H9 (cell line): ENCODE measurements around the gene FGF22. TPM values are rescaled to one million over a fixed set of nuclear protein-coding genes. Genes with fewer than 3 reads are reported as not detected.

Experiments used
- DNase-seq: peaks from one replicate; pipeline ENCODE4 v3.0.0-alpha.2; 2017
- H2AFZ ChIP-seq: one replicate; pipeline ENCODE4 v1.6.1; 2013; ENCODE audit warnings: mild to moderate bottlenecking, low read length, control low read depth, moderate library complexity
- H2AK5ac ChIP-seq: 2 replicates; pipeline ENCODE4 v1.6.1; 2013; ENCODE audit warnings: low read length, control low read depth, mixed read lengths; ENCODE audit not compliant: insufficient read length
- H2BK120ac ChIP-seq: one replicate; pipeline ENCODE4 v1.6.1; 2013; ENCODE audit warnings: low read depth, mild to moderate bottlenecking, low read length, control low read depth, inconsistent platforms; ENCODE audit not compliant: poor library complexity, severe bottlenecking
- H2BK12ac ChIP-seq: 2 replicates; pipeline ENCODE4 v1.6.1; 2013; ENCODE audit warnings: low read length, control low read depth, mixed read lengths, low read depth; ENCODE audit not compliant: insufficient read length
- H2BK15ac ChIP-seq: 2 replicates; pipeline ENCODE4 v1.6.1; 2013; ENCODE audit warnings: low read depth, low read length, control low read depth
- H2BK20ac ChIP-seq: one replicate; pipeline ENCODE4 v1.6.1; 2013; ENCODE audit warnings: low read depth, mild to moderate bottlenecking, low read length, control low read depth, inconsistent platforms; ENCODE audit not compliant: poor library complexity, severe bottlenecking
- H2BK5ac ChIP-seq: 2 replicates; pipeline ENCODE4 v1.6.1; 2013; ENCODE audit warnings: low read length, control low read depth, mixed read lengths; ENCODE audit not compliant: insufficient read length
- H3K14ac ChIP-seq: 2 replicates; pipeline ENCODE4 v1.6.1; 2013; ENCODE audit warnings: low read length, control low read depth; ENCODE audit not compliant: insufficient read depth
- H3K18ac ChIP-seq: 2 replicates; pipeline ENCODE4 v1.6.1; 2013; ENCODE audit warnings: low read depth, mild to moderate bottlenecking, mixed read lengths, low read length, control low read depth; ENCODE audit not compliant: insufficient read length
- H3K23ac ChIP-seq: 2 replicates; pipeline ENCODE4 v1.6.1; 2013; ENCODE audit warnings: low read length, control low read depth, mixed read lengths, low read depth; ENCODE audit not compliant: insufficient read length
- H3K23me2 ChIP-seq: 2 replicates; pipeline ENCODE4 v1.6.1; 2013; ENCODE audit warnings: low read depth, mild to moderate bottlenecking, mixed read lengths, low read length, control low read depth; ENCODE audit not compliant: insufficient read length, poor library complexity, severe bottlenecking
- H3K27ac ChIP-seq: 2 replicates; pipeline ENCODE4 v1.5.1; 2013; ENCODE audit warnings: low read length, control low read depth, mixed read lengths, low read depth; ENCODE audit not compliant: insufficient read length
- H3K27me3 ChIP-seq: 2 replicates; pipeline ENCODE4 v1.6.1; 2013; ENCODE audit warnings: low read length, control low read depth, inconsistent platforms; ENCODE audit not compliant: insufficient read depth
- H3K4ac ChIP-seq: 2 replicates; pipeline ENCODE4 v1.6.1; 2013; ENCODE audit warnings: low read depth, mild to moderate bottlenecking, control low read depth, inconsistent platforms, low read length, moderate library complexity
- H3K4me1 ChIP-seq: 2 replicates; pipeline ENCODE4 v1.6.1; 2013; ENCODE audit warnings: low read length, control low read depth, inconsistent platforms; ENCODE audit not compliant: insufficient read depth
- H3K4me2 ChIP-seq: 2 replicates; pipeline ENCODE4 v1.6.1; 2013; ENCODE audit warnings: low read length, control low read depth, mixed read lengths; ENCODE audit not compliant: insufficient read length, insufficient read depth
- H3K56ac ChIP-seq: 2 replicates; pipeline ENCODE4 v1.6.1; 2013; ENCODE audit warnings: low read depth, mild to moderate bottlenecking, mixed read lengths, low read length, control low read depth; ENCODE audit not compliant: insufficient read length
- H3K79me1 ChIP-seq: 2 replicates; pipeline ENCODE4 v1.6.1; 2013; ENCODE audit warnings: low read depth, mild to moderate bottlenecking, moderate library complexity, low read length, control low read depth, inconsistent platforms; ENCODE audit not compliant: insufficient read depth, poor library complexity, severe bottlenecking
- H3K79me2 ChIP-seq: 2 replicates; pipeline ENCODE4 v1.6.1; 2013; ENCODE audit warnings: low read length, control low read depth, inconsistent platforms; ENCODE audit not compliant: insufficient read depth
- H3K9ac ChIP-seq: 2 replicates; pipeline ENCODE4 v1.6.1; 2013; ENCODE audit warnings: low read length, control low read depth, mixed read lengths; ENCODE audit not compliant: insufficient read length; ENCODE audit errors: extremely low read depth
- H3K9me3 ChIP-seq: one replicate; pipeline ENCODE4 v1.6.1; 2013; ENCODE audit warnings: low read depth, low read length, inconsistent platforms; ENCODE audit not compliant: control insufficient read depth
- H3T11ph ChIP-seq: one replicate; pipeline ENCODE4 v1.6.1; 2013; ENCODE audit warnings: mild to moderate bottlenecking, low read length, control low read depth, inconsistent platforms
- H4K20me1 ChIP-seq: one replicate; pipeline ENCODE4 v1.6.1; 2013; ENCODE audit not compliant: control insufficient read depth, insufficient read length, insufficient read depth
- H4K5ac ChIP-seq: 2 replicates; pipeline ENCODE4 v1.6.1; 2013; ENCODE audit warnings: low read depth, mild to moderate bottlenecking, mixed read lengths, low read length, control low read depth; ENCODE audit not compliant: insufficient read length
- H4K8ac ChIP-seq: replicated peaks from 2 replicates; pipeline ENCODE4 v1.6.1; 2013; ENCODE audit warnings: low read length, control low read depth, mixed read lengths, low read depth; ENCODE audit not compliant: insufficient read length
- H4K91ac ChIP-seq: 2 replicates; pipeline ENCODE4 v1.6.1; 2013; ENCODE audit warnings: low read depth, mild to moderate bottlenecking, moderate library complexity, mixed read lengths, low read length, control low read depth; ENCODE audit not compliant: insufficient read length
- H3K27ac Mint-ChIP-seq, 3 experiments: 2 replicates in 2 of 3; 3 replicates in 1 of 3; pipeline ENCODE4 v1.8.0; 2020 to 2021; ENCODE audit warnings: mixed read lengths in 3 of 3, mild to moderate bottlenecking in 1 of 3, moderate library complexity in 1 of 3
- H3K27me3 Mint-ChIP-seq: 2 replicates; pipeline ENCODE4 v1.8.0; 2021; ENCODE audit warnings: low read depth, mild to moderate bottlenecking, moderate library complexity, mixed read lengths
- H3K36me3 Mint-ChIP-seq, 3 experiments: 2 replicates in 2 of 3; 3 replicates in 1 of 3; pipeline ENCODE4 v1.8.0; 2020 to 2021; ENCODE audit warnings: low read depth in 3 of 3, mixed read lengths in 3 of 3; ENCODE audit not compliant: insufficient read depth in 1 of 3
- H3K4me1 Mint-ChIP-seq, 2 experiments: 2 replicates each; pipeline ENCODE4 v1.8.0; 2020; ENCODE audit warnings: mixed read lengths in 2 of 2
- H3K4me3 Mint-ChIP-seq, 2 experiments: 2 replicates in 1 of 2; 3 replicates in 1 of 2; pipeline ENCODE4 v1.8.0; 2020 to 2021; ENCODE audit warnings: mild to moderate bottlenecking in 2 of 2, mixed read lengths in 2 of 2, moderate library complexity in 1 of 2
- H3K9me3 Mint-ChIP-seq, 2 experiments: 2 replicates in 1 of 2; 3 replicates in 1 of 2; pipeline ENCODE4 v1.8.0; 2020; ENCODE audit warnings: mild to moderate bottlenecking in 2 of 2, mixed read lengths in 2 of 2, moderate library complexity in 1 of 2
- CTCF ChIP-seq: fragments of 200-600 bp; sonication (generic); conservative IDR thresholded peaks from 3 replicates; pipeline ENCODE4 v1.8.0; 2021; ENCODE audit warnings: antibody characterized with exemption, mild to moderate bottlenecking
- WGBS: extraction: QIAGEN DNeasy Blood & Tissue Kit; methylation state at CpG from one replicate; pipeline ENCODE4 v1.1.7; 2013; ENCODE audit warnings: missing lambda C conversion rate, low lambda C conversion rate, mixed read lengths; ENCODE audit not compliant: insufficient read length; ENCODE audit errors: extremely low coverage; 5-methylcytosine and 5-hydroxymethylcytosine counted together
- total RNA-seq: library from RNA; stranded (reverse); gene quantifications from 2 replicates; pipeline ENCODE4 v1.2.1, GENCODE V29; 2021

FGF22 gene
- total RNA-seq, 1 experiment from 2014 or later: 0.72 TPM

- Mint-ChIP-seq H3K27ac (no peak overlapping the region), H3K27me3 (no peaks in the 10 kb centered on the region), H3K36me3 (peaks cover 11 to 35% (median 18%) of the 10 kb centered on the region in 3 experiments), H3K4me3 (no peak overlapping the region), H3K9me3 (no peaks in the 10 kb centered on the region), H3K4me1 (no peaks in the 10 kb centered on the region)
- H4K5ac ChIP-seq: no peak overlapping the region
- no peak overlapping the region for H3K4ac ChIP-seq
- no peak overlapping the region for H3K18ac ChIP-seq
- no peak overlapping the region for H2BK120ac ChIP-seq
- no peak overlapping the region for H2AFZ ChIP-seq
- H2BK12ac ChIP-seq: no peak overlapping the region
- H3T11ph ChIP-seq: no peak overlapping the region
- no peaks in the 10 kb centered on the region for H3K4me1 ChIP-seq
- no peaks in the 10 kb centered on the region for H3K23me2 ChIP-seq
- no peak overlapping the region for H2BK15ac ChIP-seq
- no peak overlapping the region for H4K91ac ChIP-seq
- no peak overlapping the region for H3K14ac ChIP-seq
- TF ChIP-seq CTCF: no peak
- no peak overlapping the region for H2BK5ac ChIP-seq
- peaks cover 10% of the 10 kb centered on the region for H3K79me1 ChIP-seq
- H4K20me1 ChIP-seq: no peaks in the 10 kb centered on the region
- no peak overlapping the region for H3K56ac ChIP-seq
- H3K23ac ChIP-seq: no peak overlapping the region
- H4K8ac ChIP-seq: no peak overlapping the region
- DNase-seq: no peak
- WGBS: no CpG with 5 or more reads among the region's 29 CpGs
- no peak overlapping the region for H3K9ac ChIP-seq
- H2AK5ac ChIP-seq: no peak overlapping the region
- H3K27ac ChIP-seq: no peak overlapping the region
- H3K79me2 ChIP-seq: peaks cover 4% of the 10 kb centered on the region
- H3K9me3 ChIP-seq: no peaks in the 10 kb centered on the region
- no peak overlapping the region for H2BK20ac ChIP-seq
- H3K4me2 ChIP-seq: no peak overlapping the region
- H3K27me3 ChIP-seq: no peaks in the 10 kb centered on the region
Measured at GRCh38 chr19:648305-648704, 8.6 kb downstream of the FGF22 start.
